ENCODE results near the gene SLC2A9. TPM values are rescaled to one million over a fixed set of nuclear protein-coding genes. Genes with fewer than 3 reads are reported as not detected.
"Not testable (repeated sequence)": the region's sequence is repeated elsewhere in the genome, so short reads cannot be mapped to it uniquely, and the experiment has no call there.

The SLC2A9 gene
- total RNA-seq, 1 donor from 2014 or later, result 5.5 TPM

DNA sequence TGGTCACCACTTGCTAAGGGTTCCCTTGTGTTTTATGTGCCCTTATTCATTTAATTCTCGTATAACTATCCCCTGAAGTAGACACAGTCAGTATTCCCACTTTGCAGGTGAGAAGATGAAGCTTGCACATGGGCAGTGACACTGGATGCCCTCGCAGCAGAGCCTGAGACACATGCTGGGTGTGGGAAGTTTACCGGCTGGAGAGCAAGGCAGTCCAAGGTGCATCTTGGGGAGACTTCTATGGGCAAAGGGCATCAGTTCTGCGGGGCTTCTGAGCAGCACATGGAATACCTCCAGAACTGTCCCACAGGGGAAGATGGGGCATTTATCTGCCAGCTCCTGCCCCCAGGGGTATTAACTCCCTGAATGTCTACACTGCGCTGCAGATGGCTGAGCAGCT, 92.2 kb downstream of the SLC2A9 start:
- DNase-seq (ENCODE audit: low spot score), result no peak

GRCh38 chr4:9927341-9928007, 93.8 kb downstream of the SLC2A9 start:
- DNase-seq (ENCODE audit: low spot score), result no peak

DNA sequence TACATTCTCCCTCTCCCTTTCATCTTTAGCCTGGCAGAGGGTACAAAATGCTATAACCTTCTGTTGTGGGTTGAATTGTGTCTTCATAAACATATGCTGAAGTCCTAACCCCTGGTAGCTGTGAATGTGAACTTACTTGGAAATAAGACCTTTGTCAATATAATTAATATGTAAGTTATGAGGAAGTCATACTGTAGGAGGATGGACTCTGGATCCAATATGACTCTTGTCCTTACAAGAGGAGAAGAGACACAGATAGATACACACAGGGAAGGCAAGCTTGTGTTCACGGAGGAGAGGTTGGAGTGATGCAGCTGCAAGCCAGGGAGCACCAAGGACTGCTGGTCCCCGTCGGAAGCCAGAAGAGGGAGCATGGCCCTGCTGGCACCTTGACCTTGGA, 94.7 kb downstream of the SLC2A9 start:
- DNase-seq (ENCODE audit: low spot score), result no peak

DNA sequence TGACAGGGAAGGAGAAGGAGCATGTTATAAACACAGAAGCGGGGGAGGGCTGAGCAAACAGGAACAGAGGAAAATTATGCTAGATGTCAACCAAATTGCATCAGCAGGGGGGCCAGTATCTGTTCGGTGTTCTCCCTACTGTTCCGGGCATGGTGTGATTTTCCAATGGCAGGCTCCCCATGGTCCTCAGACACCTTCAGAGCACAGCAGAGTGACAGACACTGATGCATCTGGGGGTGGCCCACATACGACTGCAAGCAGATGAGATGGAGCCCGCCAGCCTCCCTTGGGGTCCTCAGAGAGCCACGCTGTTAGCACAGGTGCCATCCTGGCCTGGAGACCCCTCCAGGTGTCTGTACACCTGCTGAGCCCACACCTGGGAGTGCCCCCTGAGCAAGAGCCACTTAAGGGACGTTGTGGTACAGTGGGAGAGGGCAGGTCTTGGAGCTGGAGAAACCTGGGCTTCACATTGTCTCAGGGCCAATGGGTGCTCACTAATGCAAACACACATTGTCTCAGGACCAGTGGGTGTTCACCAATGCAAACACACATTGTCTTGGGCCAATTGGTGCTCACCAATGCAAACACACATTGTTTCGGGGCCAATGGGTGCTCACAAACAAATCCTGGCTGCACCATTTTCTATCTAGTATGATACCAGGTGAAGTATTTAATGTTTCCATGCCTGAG, 95.4 kb downstream of the SLC2A9 start:
- DNase-seq (ENCODE audit: low spot score), result no peak

DNA sequence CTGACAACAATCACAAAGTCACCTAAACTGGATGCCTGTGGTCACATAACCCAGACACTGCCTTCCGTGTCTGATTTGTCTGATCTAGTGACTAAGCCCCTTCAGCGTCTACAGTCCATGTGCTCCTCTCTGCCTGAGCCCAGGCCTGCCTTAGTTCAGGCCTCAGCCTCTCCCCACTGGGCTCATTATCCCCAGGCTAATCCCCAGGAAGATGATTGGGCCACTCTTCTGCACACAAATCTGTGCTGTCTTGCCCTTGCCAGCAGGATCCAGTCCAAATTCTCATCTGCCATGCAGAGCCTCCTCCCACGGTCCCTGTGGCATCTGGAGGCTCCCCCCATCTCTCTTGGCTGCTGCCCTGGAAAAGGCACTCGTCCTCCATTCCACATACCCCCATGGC, 96.5 kb downstream of the SLC2A9 start:
- DNase-seq (ENCODE audit: low spot score), result no peak

DNA sequence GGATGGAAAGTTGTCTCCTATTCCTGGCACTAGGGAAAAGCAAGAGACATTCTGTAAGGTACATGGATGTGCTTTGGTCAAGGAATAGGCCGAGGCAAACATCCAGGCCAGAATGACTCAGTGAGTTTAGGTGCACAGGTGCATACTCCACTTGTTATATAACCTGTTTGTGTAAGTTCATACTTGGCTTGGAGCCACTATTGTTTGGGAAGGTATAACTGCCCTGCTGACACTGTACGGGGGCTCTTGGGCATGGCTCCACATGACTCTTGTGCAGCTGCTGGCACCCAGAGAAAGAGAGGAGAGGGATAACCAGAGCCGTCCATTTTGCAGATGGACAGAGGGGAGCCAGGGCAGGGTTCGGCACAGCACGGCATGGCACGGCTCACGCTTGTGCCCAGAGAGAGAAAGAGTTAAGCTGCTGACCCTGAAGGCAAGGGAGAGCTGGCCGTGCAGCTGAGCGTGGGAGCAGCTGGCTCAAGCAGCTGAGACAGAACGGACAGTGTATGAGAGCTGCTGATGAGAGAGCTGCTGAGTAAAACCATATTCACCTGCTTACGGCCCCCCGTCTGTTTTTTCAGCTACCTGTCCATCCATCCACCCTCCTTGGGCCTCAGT, 98.0 kb downstream of the SLC2A9 start:
- DNase-seq (ENCODE audit: low spot score), result no peak

DNA sequence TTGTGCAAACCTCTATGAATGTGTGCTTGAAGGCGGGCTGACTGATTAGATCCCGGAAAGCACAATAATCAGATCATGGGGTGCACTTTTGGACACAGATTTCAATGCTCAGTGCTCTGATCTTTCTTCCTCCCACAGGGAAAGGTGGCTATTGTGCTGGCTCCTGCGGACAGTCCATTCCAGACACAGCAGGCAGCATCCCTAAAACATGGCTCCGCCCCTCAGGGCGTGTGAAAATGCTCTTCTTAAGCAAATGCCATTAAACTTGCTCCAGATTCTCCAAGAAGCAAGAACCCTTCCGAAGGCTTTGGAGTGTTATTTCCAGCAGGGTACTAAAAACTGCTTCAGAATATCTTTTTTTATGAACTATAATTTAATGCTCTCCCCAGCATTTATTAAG, 100.0 kb downstream of the SLC2A9 start:
- DNase-seq (ENCODE audit: low spot score), result no peak

DNA sequence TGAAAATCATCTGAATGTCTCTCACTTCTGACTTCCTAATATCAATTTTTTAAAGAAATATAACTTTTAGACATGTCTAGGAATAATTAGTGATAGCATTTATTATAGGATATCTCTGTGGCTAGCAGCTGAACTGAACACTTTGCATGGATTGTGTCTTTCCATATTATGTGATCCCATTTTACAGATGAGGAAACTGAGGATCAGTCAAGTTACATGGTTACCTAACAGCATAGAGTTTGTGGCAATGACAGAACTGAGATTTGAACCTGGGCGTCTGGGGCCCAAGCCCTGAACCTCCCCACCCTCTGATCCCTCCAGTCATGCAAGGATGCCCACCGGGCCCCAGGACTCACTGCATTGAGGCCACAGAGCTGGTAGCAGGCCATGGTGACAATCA, 101.3 kb downstream of the SLC2A9 start:
- no peak for DNase-seq (ENCODE audit: low spot score)

DNA sequence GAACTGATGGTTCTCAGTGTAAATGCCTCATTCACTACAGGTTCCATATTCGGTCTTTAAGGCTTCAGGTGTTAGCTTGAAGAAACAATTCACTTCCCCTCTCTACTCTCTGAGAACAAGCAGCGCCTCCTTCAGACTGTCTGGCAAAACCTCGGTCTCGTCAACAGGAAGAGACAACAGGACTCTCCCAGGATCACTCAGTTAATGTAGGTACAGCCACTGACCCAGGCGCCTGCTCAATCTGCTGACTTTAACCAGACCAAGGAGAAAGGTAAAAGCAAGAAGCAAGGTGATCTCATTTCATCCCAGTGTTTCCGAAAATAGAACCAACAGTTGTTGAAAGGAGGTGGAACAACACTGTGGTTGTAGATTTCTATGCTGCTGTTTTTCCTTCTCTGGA, 102.2 kb downstream of the SLC2A9 start:
- no peak for DNase-seq (ENCODE audit: low spot score)

- no peak for DNase-seq (ENCODE audit: low spot score)
Observed at GRCh38 chr4:9918484-9918883, 102.8 kb downstream of the SLC2A9 start.

DNA sequence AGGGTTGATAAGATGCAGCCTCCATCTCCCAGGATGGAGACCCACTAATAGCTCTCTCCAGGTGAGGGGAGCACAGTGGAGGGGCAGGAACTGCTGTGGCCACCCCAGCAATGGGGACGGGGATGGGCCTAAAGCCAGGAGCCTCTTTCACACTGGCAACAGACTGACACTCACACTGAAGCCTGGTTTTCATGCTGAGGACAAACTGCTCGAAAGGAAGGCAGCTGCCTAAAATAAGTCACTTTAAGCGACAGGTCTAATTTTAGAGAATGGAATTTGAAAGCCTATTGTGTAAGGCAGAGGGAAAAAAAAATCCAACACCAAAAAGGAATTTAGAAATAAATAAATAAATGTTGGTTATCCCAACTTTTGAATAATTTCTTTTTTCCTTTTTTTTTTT, 104.4 kb downstream of the SLC2A9 start:
- DNase-seq (ENCODE audit: low spot score), result no peak

DNA sequence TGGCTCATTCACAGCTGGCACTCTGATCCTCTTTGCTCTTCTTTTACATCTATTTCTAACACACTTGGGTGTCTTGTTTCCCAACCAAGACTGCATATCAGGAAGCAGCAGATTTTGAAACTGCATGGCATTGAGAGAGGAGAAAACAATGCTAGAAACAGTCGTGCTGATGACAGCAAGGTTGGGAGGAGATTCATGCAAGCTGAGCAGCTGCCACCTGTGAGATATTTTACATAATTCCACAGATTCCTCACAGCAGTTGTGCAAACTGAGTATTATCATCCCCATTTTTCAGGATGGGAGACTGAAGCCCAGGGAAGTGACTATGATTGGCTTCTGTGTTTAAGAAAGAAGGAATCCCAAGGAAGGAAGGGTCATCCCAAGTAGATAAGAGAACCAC, 105.0 kb downstream of the SLC2A9 start:
- no peak for DNase-seq (ENCODE audit: low spot score)

DNA sequence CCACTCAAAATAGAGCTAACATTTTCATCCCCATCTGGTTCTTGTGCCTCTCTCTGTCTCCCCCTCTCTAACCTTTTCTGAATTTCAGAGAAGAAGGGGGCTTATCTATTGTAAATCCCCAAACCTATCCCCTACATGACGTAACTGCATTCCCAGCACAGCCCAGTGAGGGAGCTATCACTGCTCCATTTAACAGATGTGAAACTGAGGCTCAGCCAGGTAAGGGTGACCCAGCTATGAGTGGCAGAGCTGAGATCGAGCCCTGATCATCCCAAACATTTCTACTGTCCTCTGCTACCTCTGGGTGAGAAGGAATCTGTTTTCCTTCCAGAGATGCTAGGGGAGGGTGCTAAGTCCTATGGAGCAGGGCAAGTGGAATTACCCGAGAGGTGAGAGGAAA, 107.5 kb downstream of the SLC2A9 start:
- no peak for DNase-seq (ENCODE audit: low spot score)

DNA sequence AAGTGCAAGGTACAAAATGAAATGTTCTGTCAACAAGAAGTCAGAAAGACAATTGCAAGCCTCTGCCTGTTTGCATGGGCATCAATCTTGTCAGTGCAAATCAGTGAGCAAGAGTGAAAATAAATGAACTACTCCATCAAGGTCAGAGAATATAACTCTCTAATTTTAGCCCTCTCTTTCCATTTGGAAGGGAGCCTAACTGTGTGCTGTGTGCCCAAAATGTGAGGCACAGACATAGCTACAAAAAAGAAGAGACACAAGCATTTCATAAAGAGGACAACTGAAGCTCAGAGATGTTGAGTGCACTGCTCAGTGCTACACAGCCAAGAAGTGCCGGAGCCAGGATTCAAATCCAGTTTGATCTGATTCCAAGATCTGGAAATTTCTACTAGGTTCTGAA, 114.3 kb downstream of the SLC2A9 start:
- DNase-seq (ENCODE audit: low spot score), result no peak

GRCh38 chr4:9904976-9905587, 116.2 kb downstream of the SLC2A9 start:
- DNase-seq (ENCODE audit: low spot score), result no peak

DNA sequence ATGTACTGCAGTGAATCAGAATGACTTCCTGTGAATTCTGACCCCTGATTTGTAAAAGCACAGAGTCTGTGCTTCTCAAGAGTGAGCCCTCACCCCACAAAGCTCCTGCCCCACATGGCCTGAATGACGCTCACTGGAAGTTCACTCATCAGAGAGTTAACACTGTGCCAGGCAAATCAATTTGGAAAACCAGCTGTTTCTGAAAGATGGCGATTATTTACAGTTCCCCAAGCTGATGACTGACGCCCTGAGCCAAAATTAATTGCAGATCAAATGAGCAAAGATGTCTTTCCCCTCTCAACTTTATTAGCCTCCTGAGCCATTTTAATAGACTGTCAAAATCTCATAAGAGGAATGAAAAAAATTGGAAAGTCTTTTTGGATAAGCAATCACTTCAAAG, 118.0 kb downstream of the SLC2A9 start:
- no peak for DNase-seq (ENCODE audit: low spot score)

DNA sequence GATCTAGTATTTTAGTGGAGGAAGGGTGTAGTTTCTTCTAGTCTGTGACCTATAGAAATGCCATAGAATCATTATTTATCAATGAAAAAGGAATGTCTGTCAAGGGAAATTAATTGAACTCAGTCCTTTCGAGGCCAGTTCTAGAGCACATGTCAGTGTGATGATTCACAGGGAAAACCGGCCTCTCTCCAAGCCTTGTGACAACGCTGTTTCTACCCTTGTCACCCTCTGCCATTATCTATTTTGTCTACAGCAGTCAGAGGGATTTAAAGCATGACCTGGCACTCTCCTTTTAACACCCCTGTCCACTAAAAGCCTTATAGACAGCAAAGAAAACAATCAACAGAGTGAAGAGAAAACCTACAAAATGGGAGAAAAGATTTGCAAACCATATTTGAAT, 120.0 kb downstream of the SLC2A9 start:
- DNase-seq (ENCODE audit: low spot score), result no peak

GRCh38 chr4:9900633-9901032, 120.7 kb downstream of the SLC2A9 start:
- not testable (repeated sequence) for DNase-seq (ENCODE audit: low spot score)

- DNase-seq (ENCODE audit: low spot score), result no peak
Observed at GRCh38 chr4:9899306-9900055, 121.8 kb downstream of the SLC2A9 start.

GRCh38 chr4:9898596-9899305, 122.5 kb downstream of the SLC2A9 start:
- DNase-seq (ENCODE audit: low spot score), result no peak

DNA sequence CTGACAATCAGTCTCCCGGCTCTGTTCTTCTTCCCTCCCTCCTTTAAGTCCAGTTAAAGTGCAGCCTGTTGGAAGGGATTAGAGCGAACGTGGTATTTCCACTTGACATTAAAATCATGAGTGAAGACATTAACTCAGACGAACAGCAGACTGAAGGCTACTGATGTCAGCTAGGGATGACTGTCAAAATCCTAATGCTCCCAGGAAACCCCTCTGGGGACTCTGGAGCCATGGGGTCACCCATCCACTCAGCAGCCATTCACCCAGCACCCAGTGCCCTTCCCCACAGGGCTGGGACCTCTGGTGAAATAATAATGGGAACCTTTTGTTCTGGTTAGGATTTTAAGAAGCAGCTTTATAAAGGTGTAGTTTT, 126.0 kb downstream of the SLC2A9 start:
- no peak for DNase-seq (ENCODE audit: low spot score)

Measured in mesenteric fat pad (tissue), 1 donor.